Measurements from ENCODE around the gene INHBB. TPM values are rescaled to one million over a fixed set of nuclear protein-coding genes. Genes with fewer than 3 reads are reported as not detected.

Gene INHBB
- total RNA-seq, 1 experiment from 2014 or later, result 0.27 TPM

GRCh38 chr2:120316528-120317179 lies 29.3 kb upstream of the INHBB start (continued):
- TF ChIP-seq ZBTB33 (IDR thresholded peaks at IDR 0.05; ENCODE audit: extremely low read depth, insufficient replicate concordance, low read length), result no peak
- TF ChIP-seq CBX3 (IDR thresholded peaks at IDR 0.05; ENCODE audit: low read depth), result no peak
- no peak for TF ChIP-seq CTCF (IDR thresholded peaks at IDR 0.05 in 2 of 3, conservative IDR thresholded peaks at IDR 0.05 in 1 of 3; ENCODE audit: borderline replicate concordance in 1 of 3, insufficient read depth in 1 of 3, low read depth in 2 of 3, low read length in 2 of 3)
- TF ChIP-seq EZH2 (IDR thresholded peaks at IDR 0.05), result no peak
- no peak for TF ChIP-seq ELF1 (IDR thresholded peaks at IDR 0.05; ENCODE audit: borderline replicate concordance, low read depth)
- no peak for TF ChIP-seq SP1 (IDR thresholded peaks at IDR 0.05; ENCODE audit: low read depth)
- no peak for TF ChIP-seq POLR2A (IDR thresholded peaks at IDR 0.05; ENCODE audit: borderline replicate concordance, extremely low read depth, insufficient read depth, insufficient read length)

- Histone ChIP-seq H3K36me3 (ENCODE audit: control insufficient read depth in 1 of 2, insufficient read depth in 2 of 2, low read length in 2 of 2) (no peaks in the 10 kb centered on the region), H3K27me3 (ENCODE audit: insufficient read depth, low read length) (no peaks in the 10 kb centered on the region), H2AFZ (ENCODE audit: low read depth, low read length, poor library complexity, severe bottlenecking) (no peak overlapping the region), H3K4me2 (ENCODE audit: low read length) (no peak overlapping the region), H3K9me3 (ENCODE audit: control insufficient read depth in 1 of 2, insufficient read depth in 1 of 2, low read depth in 1 of 2, low read length in 2 of 2) (no peaks in the 10 kb centered on the region), H3K9ac (ENCODE audit: low read length) (no peak overlapping the region), H3K79me2 (ENCODE audit: insufficient read depth, low read length) (no peaks in the 10 kb centered on the region), H3K27ac (ENCODE audit: low read depth, low read length) (no peak overlapping the region), H3K4me3 (replicated peaks in 1 of 2; ENCODE audit: low read depth in 1 of 2, low read length in 2 of 2) (no peak overlapping the region), H4K20me1 (ENCODE audit: insufficient read depth) (no peaks in the 10 kb centered on the region), H3K9me2 (ENCODE audit: insufficient read depth) (no peaks in the 10 kb centered on the region), H3K4me1 (ENCODE audit: control insufficient read depth in 1 of 2, insufficient read depth in 2 of 2, low read length in 2 of 2) (peaks cover 2 to 19% of the 10 kb centered on the region in 2 experiments; a peak in 3 of 4 replicates)
- ChIA-PET RAD21 (ENCODE audit: low non-redundant PET in 1 of 2, low total read pairs in 2 of 2, uncharacterized antibody in 2 of 2, unreplicated experiment in 2 of 2) (no interaction called here), CTCF (no interaction called here), POLR2A (no interaction called here)
- BruUV-seq (replicated peaks), result no TSS peak
- intact Hi-C loops (cut with micrococcal nuclease), result no loop called here
- ATAC-seq, result no peak
- DNase-seq (ENCODE audit: low read depth, low spot score), result no peak
- TF ChIP-seq EZH2phosphoT487 (IDR thresholded peaks at IDR 0.05; ENCODE audit: borderline replicate concordance) (no peak), POLR2A (IDR thresholded peaks at IDR 0.05; ENCODE audit: borderline replicate concordance, extremely low read depth, insufficient read depth, insufficient read length) (no peak), EZH2 (IDR thresholded peaks at IDR 0.05) (no peak), MAX (IDR thresholded peaks at IDR 0.05) (no peak), JUND (IDR thresholded peaks at IDR 0.05) (no peak), ATF3 (IDR thresholded peaks at IDR 0.05) (no peak), YY1 (IDR thresholded peaks at IDR 0.05; ENCODE audit: extremely low read depth, insufficient replicate concordance, low read depth, low read length) (no peak), SRF (IDR thresholded peaks at IDR 0.05; ENCODE audit: low read depth) (no peak), RAD21 (IDR thresholded peaks at IDR 0.05; ENCODE audit: low read depth) (no peak), CBX3 (IDR thresholded peaks at IDR 0.05; ENCODE audit: low read depth) (no peak), FOSL1 (IDR thresholded peaks at IDR 0.05; ENCODE audit: low read depth) (no peak), REST (IDR thresholded peaks at IDR 0.05; ENCODE audit: low read depth) (no peak)
Observed at GRCh38 chr2:120317180-120317533, 28.8 kb upstream of the INHBB start.

Data from HCT116 (cell line).